WTC11 (cell line): Measurements from ENCODE around the gene PITPNC1.

Source experiments
- ATF1 ChIP-seq: sonication (generic); formaldehyde crosslinking; IDR thresholded peaks from 2 replicates; pipeline ENCODE4 v1.8.1; 2023; ENCODE audit warnings: mild to moderate bottlenecking, moderate library complexity, missing genetic modification reagents
- CTCF ChIP-seq: fragments of 200-600 bp; IDR thresholded peaks from 2 replicates; pipeline ENCODE4 v1.8.0; 2022; ENCODE audit warnings: antibody characterized with exemption
- ETV6 ChIP-seq: sonication (generic); formaldehyde crosslinking; IDR thresholded peaks from 2 replicates; pipeline ENCODE4 v1.8.1; 2022; ENCODE audit warnings: mild to moderate bottlenecking, missing genetic modification reagents
- GTF2I ChIP-seq: fragments of 250-450 bp; sonication (Bioruptor Pico); conservative IDR thresholded peaks from 2 replicates; pipeline ENCODE4 v1.4.0; 2021; ENCODE audit warnings: mild to moderate bottlenecking
- ZNF121 ChIP-seq: sonication (generic); formaldehyde crosslinking; IDR thresholded peaks from 2 replicates; pipeline ENCODE4 v1.8.0; 2023; ENCODE audit warnings: missing genetic modification reagents

DNA sequence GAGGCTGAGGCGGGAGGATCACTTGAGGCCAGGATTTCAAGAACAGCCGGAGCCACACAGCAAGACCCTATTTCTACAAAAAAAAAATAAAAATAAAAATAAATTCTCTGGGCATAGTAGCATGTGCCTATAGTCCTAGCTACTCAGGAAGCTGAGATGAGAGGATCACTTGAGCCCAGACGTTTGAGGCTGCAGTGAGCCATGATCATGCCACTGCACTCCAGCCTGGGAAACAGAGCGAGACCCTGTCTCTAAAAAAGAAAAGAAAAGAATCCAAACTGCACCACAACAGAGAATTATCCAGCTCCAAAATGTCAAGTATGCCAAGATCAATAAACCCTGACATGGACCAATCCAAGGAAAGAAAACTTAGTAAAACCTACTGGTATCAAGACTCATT lies 261.8 kb downstream of the PITPNC1 start:
- TF ChIP-seq CTCF (no peak), ATF1 (CRISPR knock-in tag) (no peak), ZNF121 (CRISPR knock-in tag) (no peak), ETV6 (CRISPR knock-in tag) (no peak), GTF2I (CRISPR knock-in tag) (no peak)
